Measurements from ENCODE around the gene MED16.

MED16 gene

DNA sequence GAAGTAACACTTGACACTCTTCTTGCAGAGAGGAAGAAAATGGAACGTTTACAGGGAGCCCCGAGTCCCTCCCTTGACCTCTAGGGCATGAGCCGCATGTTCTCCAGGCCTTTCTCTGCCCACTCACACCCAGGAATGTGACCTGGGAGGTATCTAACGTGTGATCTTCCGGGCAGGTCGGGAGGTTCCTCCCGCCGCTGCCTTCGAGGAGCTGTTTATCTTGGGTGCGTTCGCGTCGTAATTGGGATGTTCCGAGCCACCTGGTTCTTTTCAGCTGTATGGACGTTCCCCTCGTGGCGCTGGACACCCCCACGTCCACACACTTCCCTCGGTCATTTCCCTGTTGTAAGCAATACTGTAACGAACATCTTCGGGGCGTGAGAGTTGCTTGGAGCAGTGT is 46.5 kb upstream of the MED16 start:
- TF ChIP-seq, protein P1, sequence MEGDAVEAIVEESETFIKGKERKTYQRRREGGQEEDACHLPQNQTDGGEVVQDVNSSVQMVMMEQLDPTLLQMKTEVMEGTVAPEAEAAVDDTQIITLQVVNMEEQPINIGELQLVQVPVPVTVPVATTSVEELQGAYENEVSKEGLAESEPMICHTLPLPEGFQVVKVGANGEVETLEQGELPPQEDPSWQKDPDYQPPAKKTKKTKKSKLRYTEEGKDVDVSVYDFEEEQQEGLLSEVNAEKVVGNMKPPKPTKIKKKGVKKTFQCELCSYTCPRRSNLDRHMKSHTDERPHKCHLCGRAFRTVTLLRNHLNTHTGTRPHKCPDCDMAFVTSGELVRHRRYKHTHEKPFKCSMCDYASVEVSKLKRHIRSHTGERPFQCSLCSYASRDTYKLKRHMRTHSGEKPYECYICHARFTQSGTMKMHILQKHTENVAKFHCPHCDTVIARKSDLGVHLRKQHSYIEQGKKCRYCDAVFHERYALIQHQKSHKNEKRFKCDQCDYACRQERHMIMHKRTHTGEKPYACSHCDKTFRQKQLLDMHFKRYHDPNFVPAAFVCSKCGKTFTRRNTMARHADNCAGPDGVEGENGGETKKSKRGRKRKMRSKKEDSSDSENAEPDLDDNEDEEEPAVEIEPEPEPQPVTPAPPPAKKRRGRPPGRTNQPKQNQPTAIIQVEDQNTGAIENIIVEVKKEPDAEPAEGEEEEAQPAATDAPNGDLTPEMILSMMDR (conservative IDR thresholded peaks at IDR 0.05; ENCODE audit: low read depth, low read length): no peak
- H3K4me3 ChIP-seq (ENCODE audit: low read length): no peak overlapping the region
- DNase-seq (ENCODE audit: low read depth): no peak

DNA sequence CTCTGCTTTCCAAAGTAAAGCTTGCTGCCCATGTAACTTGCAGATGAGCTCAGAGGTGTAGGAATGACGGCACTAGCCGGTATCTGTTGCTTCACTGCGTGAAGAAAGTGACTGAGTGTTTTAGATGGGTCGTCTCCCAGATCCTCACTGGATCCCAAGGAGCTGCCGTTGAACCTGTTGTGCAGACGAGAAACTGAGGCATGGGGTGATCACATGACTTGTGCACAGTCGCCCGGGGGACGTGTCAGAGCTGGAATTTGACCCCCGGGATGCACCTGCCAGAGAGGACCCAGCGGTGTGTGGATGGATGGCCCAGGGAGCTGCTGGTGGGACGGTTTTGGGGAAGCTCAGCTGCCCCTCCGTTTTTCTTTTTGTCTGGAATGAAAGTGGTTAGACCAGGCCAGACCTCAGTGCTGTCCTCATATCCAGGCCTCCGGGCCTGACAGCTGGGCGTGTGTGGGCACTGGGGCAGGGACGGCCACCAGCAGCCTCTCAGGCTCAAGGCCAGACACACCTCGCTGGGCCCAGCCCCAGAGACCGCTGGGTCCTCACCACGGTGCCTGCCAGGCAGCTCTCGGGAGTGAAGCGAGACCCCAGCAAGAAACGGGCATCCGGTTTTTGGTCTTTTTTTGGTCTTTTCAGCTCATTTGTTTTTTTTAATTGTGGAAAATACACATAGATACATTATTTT is 45.4 kb upstream of the MED16 start:
- TF ChIP-seq, protein P1 (conservative IDR thresholded peaks at IDR 0.05; ENCODE audit: low read depth, low read length): no peak
- DNase-seq (ENCODE audit: low read depth): no peak
- no peak overlapping the region for H3K4me3 ChIP-seq (ENCODE audit: low read length)

DNA sequence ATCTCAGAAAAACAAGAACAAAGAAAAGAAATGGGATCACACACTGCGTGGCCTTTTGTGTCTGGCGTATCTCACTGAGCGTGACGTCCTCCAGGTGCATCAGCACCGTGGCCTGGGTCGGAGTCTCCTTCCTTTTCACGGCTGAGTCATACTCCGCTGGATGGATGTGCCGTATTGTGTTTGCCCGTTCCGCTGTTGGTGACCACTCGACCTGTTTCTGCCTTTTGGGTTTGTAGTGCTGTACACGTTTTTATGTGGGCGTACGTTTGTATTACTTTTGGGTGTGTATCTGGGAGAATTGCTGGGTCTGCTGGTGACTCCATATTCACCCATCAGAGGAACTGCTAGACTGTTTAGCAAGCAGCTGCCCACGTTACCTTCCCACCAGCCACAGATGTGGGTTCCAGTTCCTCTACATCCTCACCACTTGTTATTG is 44.3 kb upstream of the MED16 start:
- TF ChIP-seq, protein P1 (conservative IDR thresholded peaks at IDR 0.05; ENCODE audit: low read depth, low read length): no peak
- no peak for DNase-seq (ENCODE audit: low read depth)
- no peak overlapping the region for H3K4me3 ChIP-seq (ENCODE audit: low read length)

DNA sequence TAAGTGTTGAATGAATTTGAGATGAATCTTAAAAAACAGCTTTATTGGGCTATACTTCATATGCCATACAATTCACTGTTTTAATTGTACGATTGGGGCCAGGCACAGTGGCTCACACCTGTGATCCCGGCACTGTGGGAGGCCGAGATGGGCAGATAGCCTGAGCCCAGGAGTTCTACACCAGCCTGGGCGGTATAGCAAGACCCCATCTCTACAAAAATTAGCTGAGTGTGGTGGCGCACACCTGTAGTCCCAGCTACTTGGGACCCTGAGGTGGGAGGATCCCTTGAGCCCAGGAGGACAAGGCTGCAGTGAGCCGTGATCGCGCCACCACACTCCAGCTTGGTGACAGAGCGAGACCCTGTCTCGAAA is 43.2 kb upstream of the MED16 start:
- TF ChIP-seq, protein P1 (conservative IDR thresholded peaks at IDR 0.05; ENCODE audit: low read depth, low read length): no peak
- H3K4me3 ChIP-seq (ENCODE audit: low read length): no peak overlapping the region

DNA sequence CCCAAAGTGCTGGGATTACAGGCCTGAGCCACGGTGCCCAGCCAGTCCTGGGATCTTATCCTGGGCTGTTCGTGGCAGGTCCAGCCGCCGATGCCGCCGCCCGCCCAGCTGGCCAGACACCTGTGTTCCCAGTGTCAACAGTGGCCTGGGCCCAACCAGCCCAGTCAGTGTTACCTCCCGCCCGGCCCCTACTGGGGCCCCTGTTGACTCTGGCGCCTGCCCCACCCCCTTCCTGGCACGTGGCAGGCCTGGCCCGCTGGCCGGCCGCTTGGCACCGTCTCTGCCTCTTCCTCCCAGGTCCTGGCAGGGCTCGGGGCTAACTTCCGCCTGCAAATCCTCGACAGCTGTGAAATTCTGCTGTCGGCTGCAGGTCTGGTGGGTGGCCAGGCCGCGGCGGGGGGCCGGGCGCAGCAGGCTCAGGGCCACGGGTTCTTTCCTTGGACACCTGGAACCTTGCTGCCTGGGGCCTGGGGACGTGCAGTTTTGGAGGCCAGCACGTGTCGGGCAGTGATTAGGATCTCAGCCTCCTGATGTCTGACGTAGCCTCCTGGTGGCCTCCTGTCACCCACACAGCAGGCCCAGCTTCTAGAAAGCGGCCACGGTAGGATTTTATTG is 42.0 kb upstream of the MED16 start:
- DNase-seq (ENCODE audit: low read depth): peak; percentile 51
- TF ChIP-seq, protein P1 (conservative IDR thresholded peaks at IDR 0.05; ENCODE audit: low read depth, low read length): no peak
- H3K4me3 ChIP-seq (ENCODE audit: low read length): no peak overlapping the region

More for the DNA sequence above, 43.2 kb upstream of the MED16 start:
- DNase-seq (ENCODE audit: low read depth): no peak

DNA sequence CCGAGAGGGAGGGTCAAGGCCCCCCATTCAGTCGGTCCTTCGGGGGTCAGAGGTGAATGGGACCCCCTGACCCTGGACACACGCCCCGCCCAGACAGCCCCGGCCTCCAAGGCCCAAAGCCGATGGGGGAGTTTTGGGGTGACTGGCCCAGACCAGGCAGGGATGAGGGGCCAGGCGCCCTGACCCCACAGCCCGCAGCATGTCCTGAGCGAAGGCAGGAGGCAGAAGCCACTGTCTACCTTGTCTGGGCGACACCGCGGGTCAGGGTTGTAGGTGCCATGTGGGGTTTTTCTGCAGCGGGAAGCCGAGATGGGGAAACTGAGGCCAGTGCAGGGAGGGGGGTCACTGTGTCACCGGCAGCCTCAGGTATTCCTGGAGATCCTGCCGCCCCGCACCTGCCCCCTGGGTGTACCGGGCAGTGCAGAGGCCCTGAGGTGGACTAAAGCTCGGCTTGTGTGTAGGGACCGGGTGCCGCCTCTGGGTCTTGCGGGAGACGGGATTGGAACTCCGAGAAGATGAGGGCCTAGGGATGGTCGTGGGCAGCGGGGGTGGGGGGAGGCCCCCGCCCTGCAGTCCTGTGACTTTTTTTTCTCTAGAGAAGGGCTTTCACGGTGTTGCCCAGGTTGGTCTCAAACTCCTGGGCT is 41.3 kb upstream of the MED16 start:
- TF ChIP-seq, protein P1 (conservative IDR thresholded peaks at IDR 0.05; ENCODE audit: low read depth, low read length): no peak
- H3K4me3 ChIP-seq (ENCODE audit: low read length): no peak overlapping the region
- no peak for DNase-seq (ENCODE audit: low read depth)

DNA sequence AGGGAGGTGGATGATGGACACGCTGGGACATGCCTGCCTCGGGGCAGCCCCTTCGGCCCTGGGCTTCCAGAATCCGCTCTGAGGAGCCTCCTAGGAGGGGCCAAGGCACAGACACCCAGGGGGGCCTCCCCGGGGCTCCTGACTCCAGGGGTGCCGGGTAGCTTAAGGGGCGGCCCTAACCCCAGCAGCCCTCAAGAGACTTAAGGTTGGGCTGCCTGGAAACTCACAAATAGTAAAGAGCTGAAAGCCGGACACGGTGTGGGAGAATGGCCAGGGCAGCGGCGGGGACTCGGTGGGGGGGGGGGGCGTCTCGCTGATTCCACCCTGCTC is 40.5 kb upstream of the MED16 start:
- TF ChIP-seq, protein P1 (conservative IDR thresholded peaks at IDR 0.05; ENCODE audit: low read depth, low read length): no peak
- no peak overlapping the region for H3K4me3 ChIP-seq (ENCODE audit: low read length)

More for the DNA sequence above, 40.5 kb upstream of the MED16 start:
- no peak for DNase-seq (ENCODE audit: low read depth)

All from retinal pigment epithelial cell (primary cell).